ENCODE data around the gene WDPCP. TPM values are rescaled to one million over a fixed set of nuclear protein-coding genes. Genes with fewer than 3 reads are reported as not detected.
A peak's percentile ranks its signal among the peaks of the same experiment; 100 is the strongest.

Gene WDPCP
- total and polyA plus RNA-seq, 10 of the 15 experiments (the other 5 are each of a cell fraction or from before 2014, with no cell fraction given): 2.1 to 7.9 (median 4.6) TPM

GRCh38 chr2:63257473-63257872 is 330.8 kb downstream of the WDPCP start (continued):
- TF ChIP-seq, protein P1, sequence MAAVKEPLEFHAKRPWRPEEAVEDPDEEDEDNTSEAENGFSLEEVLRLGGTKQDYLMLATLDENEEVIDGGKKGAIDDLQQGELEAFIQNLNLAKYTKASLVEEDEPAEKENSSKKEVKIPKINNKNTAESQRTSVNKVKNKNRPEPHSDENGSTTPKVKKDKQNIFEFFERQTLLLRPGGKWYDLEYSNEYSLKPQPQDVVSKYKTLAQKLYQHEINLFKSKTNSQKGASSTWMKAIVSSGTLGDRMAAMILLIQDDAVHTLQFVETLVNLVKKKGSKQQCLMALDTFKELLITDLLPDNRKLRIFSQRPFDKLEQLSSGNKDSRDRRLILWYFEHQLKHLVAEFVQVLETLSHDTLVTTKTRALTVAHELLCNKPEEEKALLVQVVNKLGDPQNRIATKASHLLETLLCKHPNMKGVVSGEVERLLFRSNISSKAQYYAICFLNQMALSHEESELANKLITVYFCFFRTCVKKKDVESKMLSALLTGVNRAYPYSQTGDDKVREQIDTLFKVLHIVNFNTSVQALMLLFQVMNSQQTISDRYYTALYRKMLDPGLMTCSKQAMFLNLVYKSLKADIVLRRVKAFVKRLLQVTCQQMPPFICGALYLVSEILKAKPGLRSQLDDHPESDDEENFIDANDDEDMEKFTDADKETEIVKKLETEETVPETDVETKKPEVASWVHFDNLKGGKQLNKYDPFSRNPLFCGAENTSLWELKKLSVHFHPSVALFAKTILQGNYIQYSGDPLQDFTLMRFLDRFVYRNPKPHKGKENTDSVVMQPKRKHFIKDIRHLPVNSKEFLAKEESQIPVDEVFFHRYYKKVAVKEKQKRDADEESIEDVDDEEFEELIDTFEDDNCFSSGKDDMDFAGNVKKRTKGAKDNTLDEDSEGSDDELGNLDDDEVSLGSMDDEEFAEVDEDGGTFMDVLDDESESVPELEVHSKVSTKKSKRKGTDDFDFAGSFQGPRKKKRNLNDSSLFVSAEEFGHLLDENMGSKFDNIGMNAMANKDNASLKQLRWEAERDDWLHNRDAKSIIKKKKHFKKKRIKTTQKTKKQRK (IDR thresholded peaks at IDR 0.05; ENCODE audit: low read depth, low read length): no peak
- TF ChIP-seq SREBF1 (IDR thresholded peaks at IDR 0.05; ENCODE audit: low read length) (no peak), SMARCA5 (IDR thresholded peaks at IDR 0.05) (no peak), POU2F2 (IDR thresholded peaks at IDR 0.05; ENCODE audit: borderline replicate concordance, low read depth, low read length) (no peak; the same call in 2 of the 3 replicates), ZNF274 (IDR thresholded peaks at IDR 0.05; ENCODE audit: insufficient read depth, insufficient read length) (no peak), ETV6 (conservative IDR thresholded peaks at IDR 0.05 in 1 of 2, IDR thresholded peaks at IDR 0.05 in 1 of 2; ENCODE audit: borderline replicate concordance in 1 of 2, low read depth in 1 of 2) (no peak), MLLT1 (IDR thresholded peaks at IDR 0.05) (no peak), POLR2AphosphoS5 (IDR thresholded peaks at IDR 0.05; ENCODE audit: low read length) (no peak), MTA2 (IDR thresholded peaks at IDR 0.05; ENCODE audit: low read depth) (peak; percentile 75), TBL1XR1 (IDR thresholded peaks at IDR 0.05; ENCODE audit: low read depth, low read length) (peak; percentile 19; the same call in 1 of the 2 replicates), ZNF207 (IDR thresholded peaks at IDR 0.05; ENCODE audit: borderline replicate concordance) (no peak), NFXL1 (IDR thresholded peaks at IDR 0.05; ENCODE audit: borderline replicate concordance) (no peak), YBX1 (IDR thresholded peaks at IDR 0.05) (no peak), RCOR1 (conservative IDR thresholded peaks at IDR 0.05; ENCODE audit: low read depth, low read length) (no peak), IRF4 (IDR thresholded peaks at IDR 0.05; ENCODE audit: low read depth, low read length) (no peak), GATAD2B (conservative IDR thresholded peaks at IDR 0.05; ENCODE audit: low read depth) (no peak), BCL3 (IDR thresholded peaks at IDR 0.05; ENCODE audit: borderline replicate concordance, insufficient read depth, low read depth, low read length, poor library complexity, severe bottlenecking) (peak; percentile 28), TCF12 (IDR thresholded peaks at IDR 0.05; ENCODE audit: low read depth, low read length) (no peak), FOS (IDR thresholded peaks at IDR 0.05; ENCODE audit: borderline replicate concordance, extremely low read depth, insufficient read length) (no peak), NRF1 (conservative IDR thresholded peaks at IDR 0.05; ENCODE audit: low read depth, low read length) (no peak)
- TF ChIP-seq, protein P2, sequence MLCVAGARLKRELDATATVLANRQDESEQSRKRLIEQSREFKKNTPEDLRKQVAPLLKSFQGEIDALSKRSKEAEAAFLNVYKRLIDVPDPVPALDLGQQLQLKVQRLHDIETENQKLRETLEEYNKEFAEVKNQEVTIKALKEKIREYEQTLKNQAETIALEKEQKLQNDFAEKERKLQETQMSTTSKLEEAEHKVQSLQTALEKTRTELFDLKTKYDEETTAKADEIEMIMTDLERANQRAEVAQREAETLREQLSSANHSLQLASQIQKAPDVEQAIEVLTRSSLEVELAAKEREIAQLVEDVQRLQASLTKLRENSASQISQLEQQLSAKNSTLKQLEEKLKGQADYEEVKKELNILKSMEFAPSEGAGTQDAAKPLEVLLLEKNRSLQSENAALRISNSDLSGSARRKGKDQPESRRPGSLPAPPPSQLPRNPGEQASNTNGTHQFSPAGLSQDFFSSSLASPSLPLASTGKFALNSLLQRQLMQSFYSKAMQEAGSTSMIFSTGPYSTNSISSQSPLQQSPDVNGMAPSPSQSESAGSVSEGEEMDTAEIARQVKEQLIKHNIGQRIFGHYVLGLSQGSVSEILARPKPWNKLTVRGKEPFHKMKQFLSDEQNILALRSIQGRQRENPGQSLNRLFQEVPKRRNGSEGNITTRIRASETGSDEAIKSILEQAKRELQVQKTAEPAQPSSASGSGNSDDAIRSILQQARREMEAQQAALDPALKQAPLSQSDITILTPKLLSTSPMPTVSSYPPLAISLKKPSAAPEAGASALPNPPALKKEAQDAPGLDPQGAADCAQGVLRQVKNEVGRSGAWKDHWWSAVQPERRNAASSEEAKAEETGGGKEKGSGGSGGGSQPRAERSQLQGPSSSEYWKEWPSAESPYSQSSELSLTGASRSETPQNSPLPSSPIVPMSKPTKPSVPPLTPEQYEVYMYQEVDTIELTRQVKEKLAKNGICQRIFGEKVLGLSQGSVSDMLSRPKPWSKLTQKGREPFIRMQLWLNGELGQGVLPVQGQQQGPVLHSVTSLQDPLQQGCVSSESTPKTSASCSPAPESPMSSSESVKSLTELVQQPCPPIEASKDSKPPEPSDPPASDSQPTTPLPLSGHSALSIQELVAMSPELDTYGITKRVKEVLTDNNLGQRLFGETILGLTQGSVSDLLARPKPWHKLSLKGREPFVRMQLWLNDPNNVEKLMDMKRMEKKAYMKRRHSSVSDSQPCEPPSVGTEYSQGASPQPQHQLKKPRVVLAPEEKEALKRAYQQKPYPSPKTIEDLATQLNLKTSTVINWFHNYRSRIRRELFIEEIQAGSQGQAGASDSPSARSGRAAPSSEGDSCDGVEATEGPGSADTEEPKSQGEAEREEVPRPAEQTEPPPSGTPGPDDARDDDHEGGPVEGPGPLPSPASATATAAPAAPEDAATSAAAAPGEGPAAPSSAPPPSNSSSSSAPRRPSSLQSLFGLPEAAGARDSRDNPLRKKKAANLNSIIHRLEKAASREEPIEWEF (IDR thresholded peaks at IDR 0.05; ENCODE audit: insufficient replicate concordance, low read depth, low read length): no peak
